Measurements from ENCODE around the gene CDCP1. TPM values are rescaled to one million over a fixed set of nuclear protein-coding genes. Genes with fewer than 3 reads are reported as not detected.

Gene CDCP1
- total RNA-seq, 4 donors from 2014 or later = 1.8 to 14.2 (median 4.0) TPM

- no peak overlapping the region for H3K4me3 ChIP-seq
- no peaks in the 10 kb centered on the region for H3K4me1 ChIP-seq
- H3K27ac ChIP-seq = no peak overlapping the region
- no peaks in the 10 kb centered on the region for H3K9me3 ChIP-seq
- intact Hi-C loops (cut with DNase I; ENCODE audit: low total_unique reads) = no loop called here
- H3K27me3 ChIP-seq = no peaks in the 10 kb centered on the region
- no peak for DNase-seq
- TF ChIP-seq POLR2A (IDR thresholded peaks at IDR 0.05) (no peak), CTCF (IDR thresholded peaks at IDR 0.05) (no peak)
- no peaks in the 10 kb centered on the region for H3K36me3 ChIP-seq
Observed at GRCh38 chr3:45104715-45105711, 41.2 kb downstream of the CDCP1 start.

GRCh38 chr3:45103753-45104714 lies 42.1 kb downstream of the CDCP1 start:
- intact Hi-C loops (cut with DNase I; ENCODE audit: low total_unique reads) = no loop called here
- no peak for TF ChIP-seq CTCF (IDR thresholded peaks at IDR 0.05)
- TF ChIP-seq POLR2A (IDR thresholded peaks at IDR 0.05) = no peak

GRCh38 chr3:45103334-45103733 lies 42.8 kb downstream of the CDCP1 start:
- intact Hi-C loops (cut with DNase I; ENCODE audit: low total_unique reads) = no loop called here
- no peak for TF ChIP-seq CTCF (IDR thresholded peaks at IDR 0.05)
- no peak for TF ChIP-seq POLR2A (IDR thresholded peaks at IDR 0.05)
- Histone ChIP-seq H3K4me1 (no peaks in the 10 kb centered on the region), H3K27me3 (no peaks in the 10 kb centered on the region), H3K4me3 (no peak overlapping the region), H3K9me3 (no peaks in the 10 kb centered on the region), H3K27ac (no peak overlapping the region), H3K36me3 (no peaks in the 10 kb centered on the region)
- no peak for DNase-seq

More at GRCh38 chr3:45103753-45104714, 42.1 kb downstream of the CDCP1 start:
- Histone ChIP-seq H3K9me3 (no peaks in the 10 kb centered on the region), H3K27ac (no peak overlapping the region), H3K36me3 (no peaks in the 10 kb centered on the region), H3K4me1 (no peaks in the 10 kb centered on the region), H3K4me3 (no peak overlapping the region), H3K27me3 (no peaks in the 10 kb centered on the region)
- DNase-seq = no peak

- intact Hi-C loops (cut with DNase I; ENCODE audit: low total_unique reads) = no loop called here
- no peak for DNase-seq
- no peaks in the 10 kb centered on the region for H3K36me3 ChIP-seq
- no peak overlapping the region for H3K4me3 ChIP-seq
- H3K27ac ChIP-seq = no peak overlapping the region
- no peaks in the 10 kb centered on the region for H3K9me3 ChIP-seq
- H3K27me3 ChIP-seq = no peaks in the 10 kb centered on the region
- TF ChIP-seq CTCF (IDR thresholded peaks at IDR 0.05) (no peak), POLR2A (IDR thresholded peaks at IDR 0.05) (no peak)
- H3K4me1 ChIP-seq = no peaks in the 10 kb centered on the region
Observed at GRCh38 chr3:45100981-45101407, 45.2 kb downstream of the CDCP1 start.
